GM19467 (cell line): Measurements from ENCODE around the gene UNC45A.
"Not testable (repeated sequence)": the region's sequence is repeated elsewhere in the genome, so short reads cannot be mapped to it uniquely, and the experiment has no call there.

Source experiments
- ATAC-seq: cut with Tn5 transposase; IDR thresholded peaks from one replicate; pipeline ENCODE4 v1.9.1; 2021; ENCODE audit warnings: mild to moderate bottlenecking, moderate library complexity; ENCODE audit not compliant: unreplicated experiment

Gene UNC45A

GRCh38 chr15:90915808-90916440 lies 19.2 kb upstream of the UNC45A start:
- ATAC-seq, result no peak

- ATAC-seq, result no peak
These were observed 18.6 kb upstream of the UNC45A start for GRCh38 chr15:90916461-90916860.

- no peak for ATAC-seq
These were observed 17.5 kb upstream of the UNC45A start for GRCh38 chr15:90917569-90917968.

GRCh38 chr15:90918034-90918788 lies 16.9 kb upstream of the UNC45A start:
- no peak for ATAC-seq

- no peak for ATAC-seq
These were observed 16.2 kb upstream of the UNC45A start for GRCh38 chr15:90918835-90919234.

GRCh38 chr15:90921887-90922286 lies 13.2 kb upstream of the UNC45A start:
- no peak for ATAC-seq

- ATAC-seq, result not testable (repeated sequence)
These were observed 12.3 kb upstream of the UNC45A start for GRCh38 chr15:90922712-90923322.

- ATAC-seq, result peak; percentile 63
These were observed 10.7 kb upstream of the UNC45A start for GRCh38 chr15:90924375-90924774.

- ATAC-seq, result not testable (repeated sequence)
These were observed 8.3 kb upstream of the UNC45A start for GRCh38 chr15:90926766-90927165.

- not testable (repeated sequence) for ATAC-seq
These were observed 7.0 kb upstream of the UNC45A start for GRCh38 chr15:90928106-90928505.

- no peak for ATAC-seq
These were observed 5.7 kb upstream of the UNC45A start for GRCh38 chr15:90929246-90930019.

- no peak for ATAC-seq
These were observed 4.1 kb upstream of the UNC45A start for GRCh38 chr15:90930861-90931574.

- no peak for ATAC-seq
These were observed 3.6 kb upstream of the UNC45A start for GRCh38 chr15:90931575-90931827.

- peak; percentile 48 for ATAC-seq
These were observed 3.0 kb upstream of the UNC45A start, which contains the start of gene HDDC3 for GRCh38 chr15:90931828-90932659. Gene HDDC3, minus strand, starts transcription at chr15:90932549. Its CDS starts 9 bp downstream, at chr15:90932540.

GRCh38 chr15:90932660-90932991 lies 2.5 kb upstream of the UNC45A start:
- ATAC-seq, result no peak

- no peak for ATAC-seq
These were observed 1.8 kb upstream of the UNC45A start for GRCh38 chr15:90933301-90933700.

GRCh38 chr15:90934256-90934948 lies 683 bp upstream of the UNC45A start:
- peak; percentile 33 for ATAC-seq

GRCh38 chr15:90936823-90937222 lies 1.7 kb downstream of the UNC45A start:
- ATAC-seq, result no peak

- no peak for ATAC-seq
These were observed 3.2 kb downstream of the UNC45A start for GRCh38 chr15:90938261-90938660.
